Stimulated activated CD4-positive, alpha-beta T cell treated with anti-CD3 and anti-CD28 coated beads, Interleukin-2, amount 100 ng/mL, for 48 hours (primary cell): Measurements from ENCODE around the gene RASAL1.

Experiments
- DNase-seq, 2 donors: peaks; one replicate each; pipeline ENCODE4 v3.0.0-alpha.2; 2020

The RASAL1 gene

GRCh38 chr12:113115455-113116126, 20.0 kb downstream of the RASAL1 start:
- no peak for DNase-seq

GRCh38 chr12:113114447-113115178, 20.9 kb downstream of the RASAL1 start:
- no peak for DNase-seq

GRCh38 chr12:113113397-113113796, 22.2 kb downstream of the RASAL1 start:
- DNase-seq: no peak

- no peak for DNase-seq
Observed at GRCh38 chr12:113112043-113112899, 23.3 kb downstream of the RASAL1 start.

- no peak for DNase-seq
Observed at GRCh38 chr12:113111247-113111646, 24.3 kb downstream of the RASAL1 start.

- no peak for DNase-seq
Observed at GRCh38 chr12:113109872-113110599, 25.5 kb downstream of the RASAL1 start.

GRCh38 chr12:113109360-113109759, 26.2 kb downstream of the RASAL1 start:
- DNase-seq: no peak

- no peak for DNase-seq
Observed at GRCh38 chr12:113108308-113108707, 27.3 kb downstream of the RASAL1 start.

- no peak for DNase-seq
Observed at GRCh38 chr12:113106361-113106760, 29.2 kb downstream of the RASAL1 start.

- DNase-seq: no peak
Observed at GRCh38 chr12:113105606-113106271, 29.8 kb downstream of the RASAL1 start.

GRCh38 chr12:113104953-113105510, 30.5 kb downstream of the RASAL1 start:
- no peak for DNase-seq

- peak; percentile 53 to 64 for DNase-seq
Observed at GRCh38 chr12:113103756-113104450, 31.7 kb downstream of the RASAL1 start.

- DNase-seq: no peak
Observed at GRCh38 chr12:113102811-113103210, 32.8 kb downstream of the RASAL1 start.

GRCh38 chr12:113101751-113102150, 33.8 kb downstream of the RASAL1 start:
- DNase-seq: no peak

GRCh38 chr12:113099764-113100163, 35.8 kb downstream of the RASAL1 start:
- DNase-seq: no peak

GRCh38 chr12:113099364-113099763, 36.2 kb downstream of the RASAL1 start:
- DNase-seq: no peak

- peak; percentile 69 to 75 for DNase-seq
Observed at GRCh38 chr12:113098441-113099028, 37.0 kb downstream of the RASAL1 start.

GRCh38 chr12:113097716-113098440, 37.7 kb downstream of the RASAL1 start:
- no peak for DNase-seq

GRCh38 chr12:113096675-113097461, 38.7 kb downstream of the RASAL1 start:
- DNase-seq: no peak
